Trophoblast cell (in vitro differentiated cells and primary cell): Measurements from ENCODE around the gene ZNF407.
"Not testable (repeated sequence)": the region's sequence is repeated elsewhere in the genome, so short reads cannot be mapped to it uniquely, and the experiment has no call there.

Experiments
- DNase-seq, 2 donors: peaks; one replicate each; pipeline ENCODE4 v3.0.0-alpha.2; 2016
- H2AFZ ChIP-seq: 2 replicates; pipeline ENCODE4 v1.6.1; 2013; ENCODE audit warnings: low read length, moderate library complexity, mild to moderate bottlenecking; ENCODE audit not compliant: insufficient read depth, poor library complexity
- H2AK5ac ChIP-seq: 2 replicates; pipeline ENCODE4 v1.6.1; 2013; ENCODE audit warnings: mild to moderate bottlenecking, low read length
- H2BK120ac ChIP-seq: 2 replicates; pipeline ENCODE4 v1.6.1; 2013; ENCODE audit warnings: low read length, mild to moderate bottlenecking, moderate library complexity; ENCODE audit not compliant: insufficient read depth, poor library complexity
- H2BK12ac ChIP-seq: 2 replicates; pipeline ENCODE4 v1.6.1; 2013; ENCODE audit warnings: mild to moderate bottlenecking, low read length, moderate library complexity
- H2BK5ac ChIP-seq: 2 replicates; pipeline ENCODE4 v1.6.1; 2013; ENCODE audit warnings: low read length, low read depth, moderate library complexity, mild to moderate bottlenecking; ENCODE audit not compliant: poor library complexity
- H3K14ac ChIP-seq: 2 replicates; pipeline ENCODE4 v1.6.1; 2013; ENCODE audit warnings: mild to moderate bottlenecking, low read length
- H3K18ac ChIP-seq: 2 replicates; pipeline ENCODE4 v1.6.1; 2013; ENCODE audit warnings: mild to moderate bottlenecking, low read length
- H3K23ac ChIP-seq: 2 replicates; pipeline ENCODE4 v1.6.1; 2013; ENCODE audit warnings: low read length
- H3K27ac ChIP-seq: 2 replicates; pipeline ENCODE4 v1.5.1; 2013; ENCODE audit warnings: low read depth, mild to moderate bottlenecking, inconsistent platforms, low read length, moderate library complexity
- H3K27me3 ChIP-seq: 2 replicates; pipeline ENCODE4 v1.6.1; 2013; ENCODE audit warnings: inconsistent platforms, mild to moderate bottlenecking, low read length, moderate library complexity; ENCODE audit not compliant: insufficient read depth
- H3K36me3 ChIP-seq, 2 experiments: 1 replicate in 1 of 2; 2 replicates in 1 of 2; pipeline ENCODE4 v1.6.1; 2013; ENCODE audit warnings: low read length in 2 of 2, mild to moderate bottlenecking in 2 of 2, moderate library complexity in 1 of 2; ENCODE audit not compliant: insufficient read depth in 2 of 2, control insufficient read depth in 1 of 2
- H3K4ac ChIP-seq: 2 replicates; pipeline ENCODE4 v1.6.1; 2013; ENCODE audit warnings: low read depth, mild to moderate bottlenecking, low read length, moderate library complexity
- H3K4me1 ChIP-seq, 2 experiments: 1 replicate in 1 of 2; 2 replicates in 1 of 2; pipeline ENCODE4 v1.6.1; 2013; ENCODE audit warnings: low read length in 2 of 2, mild to moderate bottlenecking in 2 of 2, moderate library complexity in 1 of 2; ENCODE audit not compliant: insufficient read depth in 2 of 2, control insufficient read depth in 1 of 2
- H3K4me2 ChIP-seq: 2 replicates; pipeline ENCODE4 v1.6.1; 2013; ENCODE audit warnings: inconsistent platforms, mild to moderate bottlenecking, low read length, moderate library complexity
- H3K4me3 ChIP-seq: 2 replicates; pipeline ENCODE4 v1.5.1; 2013; ENCODE audit warnings: mild to moderate bottlenecking, low read depth, low read length, inconsistent platforms
- H3K79me1 ChIP-seq: one replicate; pipeline ENCODE4 v1.6.1; 2013; ENCODE audit warnings: low read length
- H3K79me2 ChIP-seq: 2 replicates; pipeline ENCODE4 v1.6.1; 2013; ENCODE audit warnings: low read length, mild to moderate bottlenecking; ENCODE audit not compliant: control insufficient read depth, insufficient read depth, poor library complexity
- H3K9ac ChIP-seq: 2 replicates; pipeline ENCODE4 v1.6.1; 2013; ENCODE audit warnings: mild to moderate bottlenecking, low read length
- H3K9me3 ChIP-seq: 2 replicates; pipeline ENCODE4 v1.6.1; 2013; ENCODE audit warnings: low read depth, mild to moderate bottlenecking, control low read depth, inconsistent platforms, low read length; ENCODE audit not compliant: insufficient read depth
- H4K12ac ChIP-seq: 2 replicates; pipeline ENCODE4 v1.6.1; 2013; ENCODE audit warnings: low read depth, mild to moderate bottlenecking, low read length, moderate library complexity
- H4K8ac ChIP-seq: 2 replicates; pipeline ENCODE4 v1.6.1; 2013; ENCODE audit warnings: low read depth, mild to moderate bottlenecking, low read length, moderate library complexity
- H4K91ac ChIP-seq: one replicate; pipeline ENCODE4 v1.6.1; 2013; ENCODE audit warnings: low read depth, mild to moderate bottlenecking, low read length, moderate library complexity
- WGBS: extraction: QIAGEN DNeasy Blood & Tissue Kit; methylation state at CpG from one replicate; pipeline ENCODE4 v1.1.7; 2013; ENCODE audit warnings: missing lambda C conversion rate; ENCODE audit not compliant: insufficient read length, insufficient coverage; ENCODE audit errors: extremely low coverage; 5-methylcytosine and 5-hydroxymethylcytosine counted together

The ZNF407 gene

GRCh38 chr18:75083761-75084160 lies 486.1 kb downstream of the ZNF407 start:
- Histone ChIP-seq H4K8ac (no peak overlapping the region), H2BK120ac (no peak overlapping the region), H2BK12ac (no peak overlapping the region), H3K27ac (no peak overlapping the region), H3K4me2 (no peak overlapping the region), H3K23ac (no peak overlapping the region), H3K18ac (no peak overlapping the region), H3K4ac (no peak overlapping the region), H3K14ac (no peak overlapping the region), H2BK5ac (no peak overlapping the region), H3K27me3 (no peaks in the 10 kb centered on the region), H4K91ac (no peak overlapping the region), H3K4me1 (no peaks in the 10 kb centered on the region), H3K79me2 (no peaks in the 10 kb centered on the region), H2AFZ (no peak overlapping the region), H4K12ac (no peak overlapping the region), H3K4me3 (no peak overlapping the region), H3K36me3 (no peaks in the 10 kb centered on the region), H2AK5ac (no peak overlapping the region), H3K79me1 (no peaks in the 10 kb centered on the region), H3K9ac (no peak overlapping the region), H3K9me3 (peaks cover 11% of the 10 kb centered on the region)
- WGBS, result no CpG with 5 or more reads among the region's 9 CpGs
- DNase-seq, result no peak

- not testable (repeated sequence) for DNase-seq, H4K91ac ChIP-seq, H2BK12ac ChIP-seq, H2BK5ac ChIP-seq, H4K8ac ChIP-seq, H3K79me2 ChIP-seq, H3K4me2 ChIP-seq, H3K14ac ChIP-seq, H3K27me3 ChIP-seq, H3K18ac ChIP-seq, H3K79me1 ChIP-seq, H2BK120ac ChIP-seq, H3K23ac ChIP-seq, H3K4me1 ChIP-seq, H3K27ac ChIP-seq, H3K4me3 ChIP-seq, H3K36me3 ChIP-seq, H2AFZ ChIP-seq, H3K9ac ChIP-seq, H2AK5ac ChIP-seq, H4K12ac ChIP-seq, H3K4ac ChIP-seq
- H3K9me3 ChIP-seq, result peaks cover 11% of the 10 kb centered on the region
- WGBS, result no CpG with 5 or more reads among the region's 8 CpGs
These were observed 488.0 kb downstream of the ZNF407 start for GRCh38 chr18:75085676-75086075.

GRCh38 chr18:75086494-75087034 lies 488.9 kb downstream of the ZNF407 start:
- Histone ChIP-seq H3K4me1 (no peaks in the 10 kb centered on the region), H4K8ac (no peak overlapping the region), H3K9ac (no peak overlapping the region), H2BK120ac (no peak overlapping the region), H3K4me3 (peak overlapping the region; percentile 11), H3K27ac (no peak overlapping the region), H2AFZ (no peak overlapping the region), H3K23ac (no peak overlapping the region), H3K79me2 (no peaks in the 10 kb centered on the region), H3K18ac (no peak overlapping the region), H4K12ac (no peak overlapping the region), H2BK5ac (no peak overlapping the region), H3K9me3 (peaks cover 11% of the 10 kb centered on the region), H4K91ac (no peak overlapping the region), H3K36me3 (no peaks in the 10 kb centered on the region), H3K27me3 (no peaks in the 10 kb centered on the region), H3K4ac (no peak overlapping the region), H2BK12ac (no peak overlapping the region), H3K79me1 (no peaks in the 10 kb centered on the region), H3K14ac (no peak overlapping the region), H3K4me2 (no peak overlapping the region), H2AK5ac (no peak overlapping the region)
- WGBS, result no CpG with 5 or more reads among the region's 9 CpGs
- no peak for DNase-seq

- WGBS, result no CpG with 5 or more reads among the region's 43 CpGs
- Histone ChIP-seq H3K9me3 (peaks cover 8% of the 10 kb centered on the region), H3K14ac (no peak overlapping the region)
These were observed 489.7 kb downstream of the ZNF407 start for GRCh38 chr18:75087119-75088020.

More at GRCh38 chr18:75087119-75088020, 489.7 kb downstream of the ZNF407 start:
- DNase-seq, result no peak
- Histone ChIP-seq H2BK120ac (no peak overlapping the region), H3K27ac (no peak overlapping the region), H3K23ac (no peak overlapping the region), H2AK5ac (no peak overlapping the region), H3K4me2 (no peak overlapping the region), H3K79me1 (no peaks in the 10 kb centered on the region), H3K36me3 (no peaks in the 10 kb centered on the region), H4K12ac (no peak overlapping the region), H3K4me3 (no peak overlapping the region), H3K4ac (no peak overlapping the region), H2BK5ac (no peak overlapping the region), H3K27me3 (no peaks in the 10 kb centered on the region), H3K9ac (no peak overlapping the region), H3K4me1 (no peaks in the 10 kb centered on the region), H3K79me2 (no peaks in the 10 kb centered on the region), H2BK12ac (no peak overlapping the region), H4K8ac (no peak overlapping the region), H3K18ac (no peak overlapping the region), H2AFZ (no peak overlapping the region), H4K91ac (no peak overlapping the region)
